ENCODE data around the gene FGF6. TPM values are rescaled to one million over a fixed set of nuclear protein-coding genes. Genes with fewer than 3 reads are reported as not detected.

FGF6 gene
- total and polyA plus RNA-seq, 4 donors, result not detected

DNA sequence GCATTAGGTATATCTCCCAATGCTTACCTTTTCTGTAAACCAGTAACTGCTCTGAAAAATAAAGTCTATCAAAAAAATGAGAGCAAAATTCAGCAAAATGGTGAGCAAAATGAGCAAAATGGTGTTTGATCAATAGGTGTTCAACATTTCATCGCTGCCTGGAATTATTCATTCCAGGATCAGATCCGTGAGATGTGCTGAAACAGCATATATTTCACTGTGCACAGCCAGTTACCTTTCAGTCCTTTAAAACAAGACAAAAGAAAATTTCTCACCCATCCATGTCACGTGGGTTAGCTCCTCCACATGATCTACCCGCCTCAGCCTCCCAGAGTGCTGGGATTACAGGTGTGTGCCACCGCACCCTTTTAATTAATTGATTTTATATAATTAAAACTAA is 58.0 kb downstream of the FGF6 start:
- TF ChIP-seq, protein P1, sequence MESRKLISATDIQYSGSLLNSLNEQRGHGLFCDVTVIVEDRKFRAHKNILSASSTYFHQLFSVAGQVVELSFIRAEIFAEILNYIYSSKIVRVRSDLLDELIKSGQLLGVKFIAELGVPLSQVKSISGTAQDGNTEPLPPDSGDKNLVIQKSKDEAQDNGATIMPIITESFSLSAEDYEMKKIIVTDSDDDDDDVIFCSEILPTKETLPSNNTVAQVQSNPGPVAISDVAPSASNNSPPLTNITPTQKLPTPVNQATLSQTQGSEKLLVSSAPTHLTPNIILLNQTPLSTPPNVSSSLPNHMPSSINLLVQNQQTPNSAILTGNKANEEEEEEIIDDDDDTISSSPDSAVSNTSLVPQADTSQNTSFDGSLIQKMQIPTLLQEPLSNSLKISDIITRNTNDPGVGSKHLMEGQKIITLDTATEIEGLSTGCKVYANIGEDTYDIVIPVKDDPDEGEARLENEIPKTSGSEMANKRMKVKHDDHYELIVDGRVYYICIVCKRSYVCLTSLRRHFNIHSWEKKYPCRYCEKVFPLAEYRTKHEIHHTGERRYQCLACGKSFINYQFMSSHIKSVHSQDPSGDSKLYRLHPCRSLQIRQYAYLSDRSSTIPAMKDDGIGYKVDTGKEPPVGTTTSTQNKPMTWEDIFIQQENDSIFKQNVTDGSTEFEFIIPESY (IDR thresholded peaks at IDR 0.05), result no peak
- no peak for TF ChIP-seq YY1 (IDR thresholded peaks at IDR 0.05)
- no peak for TF ChIP-seq JUND (IDR thresholded peaks at IDR 0.05)
- no peak for TF ChIP-seq SP1 (IDR thresholded peaks at IDR 0.05)
- TF ChIP-seq RAD21 (IDR thresholded peaks at IDR 0.05), result no peak
- TF ChIP-seq FOXA1 (IDR thresholded peaks at IDR 0.05), result no peak
- no peak for TF ChIP-seq HNF4A (conservative IDR thresholded peaks at IDR 0.05)
- no peak for TF ChIP-seq GABPA (IDR thresholded peaks at IDR 0.05 in 1 of 2, conservative IDR thresholded peaks at IDR 0.05 in 1 of 2)
- no peak for TF ChIP-seq RXRA (IDR thresholded peaks at IDR 0.05)
- TF ChIP-seq FOXA2 (IDR thresholded peaks at IDR 0.05), result no peak
- no peaks in the 10 kb centered on the region for H3K4me1 ChIP-seq (ENCODE audit: control insufficient read depth in 4 of 4, insufficient read depth in 4 of 4, low read length in 3 of 4)
- H3K27me3 ChIP-seq (ENCODE audit: control insufficient read depth in 4 of 4, insufficient read depth in 4 of 4, low read length in 3 of 4), result peaks cover 0 to 3% (median 2%) of the 10 kb centered on the region in 4 donors
- no peaks in the 10 kb centered on the region for H3K36me3 ChIP-seq (ENCODE audit: control insufficient read depth in 4 of 4, insufficient read depth in 3 of 4, low read depth in 1 of 4, low read length in 3 of 4)
- DNase-seq (ENCODE audit: low spot score), result no peak
- no peak overlapping the region for H3K4me3 ChIP-seq (ENCODE audit: low read depth in 1 of 3, low read length in 3 of 3)
- no peak overlapping the region for H3K27ac ChIP-seq (ENCODE audit: low read depth in 1 of 2, low read length in 2 of 2)
- H3K9ac ChIP-seq (ENCODE audit: low read depth in 1 of 2, low read length in 2 of 2), result no peak overlapping the region
- WGBS, result 83% methylated on average over 5 of the region's 5 CpGs
- H3K9me3 ChIP-seq (ENCODE audit: control insufficient read depth in 4 of 4, low read length in 3 of 4), result no peaks in the 10 kb centered on the region

DNA sequence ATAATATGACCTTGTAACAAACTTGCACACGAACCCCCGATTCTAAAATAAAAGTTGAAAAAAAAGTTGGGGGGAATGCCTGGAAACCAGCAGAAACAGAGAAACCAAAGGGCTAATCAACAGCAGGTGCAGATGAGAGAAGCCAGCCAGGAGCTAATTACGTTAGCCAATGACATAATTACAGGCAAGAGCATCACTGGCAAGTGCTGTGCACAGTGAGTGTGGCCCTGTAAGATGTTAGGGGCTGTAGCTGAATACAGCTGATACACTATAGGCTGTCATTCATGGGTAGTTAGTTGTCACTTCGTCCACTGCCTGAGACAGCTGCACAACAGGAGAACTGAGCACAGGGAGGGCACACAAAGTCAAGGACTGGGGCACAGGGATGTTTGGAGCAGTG is 58.8 kb downstream of the FGF6 start:
- Histone ChIP-seq H3K36me3 (ENCODE audit: control insufficient read depth in 4 of 4, insufficient read depth in 3 of 4, low read depth in 1 of 4, low read length in 3 of 4) (no peaks in the 10 kb centered on the region), H3K27me3 (ENCODE audit: control insufficient read depth in 4 of 4, insufficient read depth in 4 of 4, low read length in 3 of 4) (peaks cover 0 to 3% (median 1%) of the 10 kb centered on the region in 4 donors), H3K27ac (ENCODE audit: low read depth in 1 of 2, low read length in 2 of 2) (no peak overlapping the region), H3K4me3 (ENCODE audit: low read depth in 1 of 3, low read length in 3 of 3) (no peak overlapping the region), H3K9ac (ENCODE audit: low read depth in 1 of 2, low read length in 2 of 2) (no peak overlapping the region), H3K4me1 (ENCODE audit: control insufficient read depth in 4 of 4, insufficient read depth in 4 of 4, low read length in 3 of 4) (no peaks in the 10 kb centered on the region), H3K9me3 (ENCODE audit: control insufficient read depth in 4 of 4, low read length in 3 of 4) (no peaks in the 10 kb centered on the region)
- no peak for TF ChIP-seq TAF1 (conservative IDR thresholded peaks at IDR 0.05)
- TF ChIP-seq NR2F2 (IDR thresholded peaks at IDR 0.05), result no peak
- TF ChIP-seq, protein P1 (IDR thresholded peaks at IDR 0.05), result no peak
- TF ChIP-seq HNF4G (IDR thresholded peaks at IDR 0.05), result no peak
- 72% methylated on average over 4 of the region's 4 CpGs for WGBS
- DNase-seq (ENCODE audit: low spot score), result no peak

Other genes with a start within 250 kb of the FGF6 start
- gene CCND2, start 172.1 kb downstream of the FGF6 start, total RNA-seq, result 10 to 100 TPM in 1 of 2 donors, 1 to 10 TPM in 1; 2.6 to 16.5 TPM
- 1 to 10 TPM in 1 of 2 donors, under 1 TPM in 1; 0.50 to 3.3 TPM for gene CCND2, start 172.1 kb downstream of the FGF6 start, polyA plus RNA-seq
- 1 to 10 TPM; 1.1 to 3.3 TPM for gene TIGAR, start 124.6 kb downstream of the FGF6 start, total RNA-seq
- 1 to 10 TPM in 1 of 2 donors, under 1 TPM in 1; 0.56 to 3.0 TPM for gene TIGAR, start 124.6 kb downstream of the FGF6 start, polyA plus RNA-seq
- gene FGF23, start 66.1 kb downstream of the FGF6 start, total RNA-seq, result under 1 TPM in 1 of 2 donors, not detected in 1; 0.47 TPM
- gene FGF23, start 66.1 kb downstream of the FGF6 start, polyA plus RNA-seq, result under 1 TPM; 0.10 to 0.83 TPM
- 10 to 100 TPM in 1 of 2 donors, under 1 TPM in 1; 0.50 to 14.9 TPM for gene RAD51AP1, start 93.1 kb upstream of the FGF6 start, total RNA-seq
- gene RAD51AP1, start 93.1 kb upstream of the FGF6 start, polyA plus RNA-seq, result 1 to 10 TPM; 1.3 TPM
- 10 to 100 TPM; 12.0 to 20.3 TPM for gene DYRK4, start 116.4 kb upstream of the FGF6 start, total RNA-seq
- gene DYRK4, start 116.4 kb upstream of the FGF6 start, polyA plus RNA-seq, result 10 to 100 TPM; 13.9 to 15.0 TPM
- gene AKAP3, start 203.2 kb upstream of the FGF6 start, total RNA-seq, result 1 to 10 TPM; 1.6 to 2.0 TPM
- gene AKAP3, start 203.2 kb upstream of the FGF6 start, polyA plus RNA-seq, result under 1 TPM; 0.21 to 0.51 TPM
- 10 to 100 TPM; 21.4 to 55.6 TPM for gene NDUFA9, start 203.3 kb upstream of the FGF6 start, total RNA-seq
- 100 to 1,000 TPM in 1 of 2 donors, 10 to 100 TPM in 1; 57.7 to 132 TPM for gene NDUFA9, start 203.3 kb upstream of the FGF6 start, polyA plus RNA-seq

All from liver (tissue), 9 donors.